ENCODE results near the gene DSG3. TPM values are rescaled to one million over a fixed set of nuclear protein-coding genes. Genes with fewer than 3 reads are reported as not detected.

DSG3 gene
- total and polyA plus RNA-seq, 2 of the 8 experiments (the other 6 are each of a cell fraction or from before 2014, with no cell fraction given): 0.03 to 0.07 TPM

DNA sequence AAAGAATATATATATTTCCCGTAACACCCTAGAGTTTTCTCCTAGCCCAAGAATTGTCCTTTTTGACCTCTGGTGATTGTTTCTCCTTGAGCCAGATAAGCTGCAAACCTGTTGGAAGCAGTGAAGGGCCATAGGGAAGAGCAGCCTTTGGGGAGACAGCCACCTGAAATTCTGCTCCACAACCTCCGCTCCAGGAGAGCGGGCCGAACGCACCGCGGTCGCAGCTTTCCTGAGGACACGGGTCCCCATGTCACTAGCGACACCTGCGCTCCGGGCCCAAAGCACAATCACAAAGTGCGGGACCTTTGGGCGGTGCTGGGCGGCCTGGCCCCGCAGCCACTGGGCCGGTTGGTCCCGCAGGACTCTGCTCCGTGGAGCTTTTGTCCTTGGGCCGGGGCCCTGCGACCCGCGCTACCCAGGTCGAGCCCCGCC is 49.9 kb downstream of the DSG3 start:
- peaks cover 15 to 39% of the 10 kb centered on the region in 2 experiments for H3K79me2 ChIP-seq (ENCODE audit: control insufficient read depth in 1 of 2, insufficient read depth in 2 of 2, low read length in 2 of 2)
- H2AK5ac ChIP-seq (ENCODE audit: low read depth, low read length): no peak overlapping the region
- DNase-seq (ENCODE audit: low read depth in 1 of 2, low spot score in 2 of 2): no peak
- H3K23ac ChIP-seq (ENCODE audit: insufficient read length): no peak overlapping the region
- H2BK15ac ChIP-seq (ENCODE audit: low read length): no peak overlapping the region
- peak overlapping the region; percentile 71; the same call in 1 of the 2 replicates for H2BK5ac ChIP-seq (ENCODE audit: low read depth, low read length)
- peaks cover 6% of the 10 kb centered on the region; the same call in 1 of the 2 replicates for H3K23me2 ChIP-seq (ENCODE audit: low read depth, low read length)
- H3K56ac ChIP-seq (replicated peaks; ENCODE audit: insufficient read length, low read depth, low read length): peak overlapping the region; percentile 30
- no peak overlapping the region for H2BK20ac ChIP-seq (ENCODE audit: low read length)
- peak overlapping the region; percentile 94 for H4K91ac ChIP-seq (replicated peaks; ENCODE audit: insufficient read length, low read length)
- WGBS, 2 experiments (ENCODE audit: extremely low coverage in 1 of 2, insufficient coverage in 1 of 2, insufficient read length in 1 of 2, insufficient replicate concordance in 2 of 2, low coverage in 1 of 2, low lambda C conversion rate in 2 of 2, missing lambda C conversion rate in 1 of 2): 11% methylated on average over 19 of the region's 25 CpGs; no CpG with 5 or more reads in 1 of the 2 experiments
- CTCF ChIA-PET (ENCODE audit: partially characterized antibody): no interaction called here
- peaks cover 4 to 5% of the 10 kb centered on the region in 2 experiments for H4K20me1 ChIP-seq (replicated peaks in 1 of 2; ENCODE audit: control insufficient read depth in 1 of 2, insufficient read depth in 2 of 2, low read length in 2 of 2)
- FAIRE-seq: no peak
- H3K36me3 ChIP-seq (ENCODE audit: control insufficient read depth in 2 of 4, insufficient read depth in 4 of 4, low read length in 3 of 4): no peaks in the 10 kb centered on the region
- peaks cover 2 to 10% (median 5%) of the 10 kb centered on the region in 4 experiments; a peak in 5 of 7 replicates for H3K4me1 ChIP-seq (replicated peaks in 1 of 4; ENCODE audit: control insufficient read depth in 3 of 4, insufficient read depth in 4 of 4, low read length in 3 of 4)
- peak overlapping the region; percentile 97 for H4K8ac ChIP-seq (ENCODE audit: extremely low read depth, insufficient read depth, low read length)
- TF ChIP-seq KDM5A (IDR thresholded peaks at IDR 0.05; ENCODE audit: low read length) (no peak), PHF8 (conservative IDR thresholded peaks at IDR 0.05; ENCODE audit: low read depth, low read length) (peak; percentile 33; the same call in 1 of the 2 replicates), GABPA (IDR thresholded peaks at IDR 0.05; ENCODE audit: borderline replicate concordance, insufficient read depth, low read length) (no peak), SP2 (IDR thresholded peaks at IDR 0.05; ENCODE audit: low read length) (no peak), POLR2A (IDR thresholded peaks at IDR 0.05; ENCODE audit: control extremely low read depth in 1 of 2, low read depth in 2 of 2, low read length in 2 of 2) (peak in 1 of 2 experiments; percentile 69; a peak in 1 of 3 replicates), TAF7 (optimal IDR thresholded peaks at IDR 0.05; ENCODE audit: borderline replicate concordance, low read depth, low read length) (peak; percentile 18), POLR2AphosphoS5 (IDR thresholded peaks at IDR 0.05; ENCODE audit: low read depth, low read length) (0 out of 2 replicates have a peak, but pooled peaks have one; percentile 10), SP1 (IDR thresholded peaks at IDR 0.05; ENCODE audit: low read depth, low read length) (no peak)
- TF ChIP-seq, protein P1, sequence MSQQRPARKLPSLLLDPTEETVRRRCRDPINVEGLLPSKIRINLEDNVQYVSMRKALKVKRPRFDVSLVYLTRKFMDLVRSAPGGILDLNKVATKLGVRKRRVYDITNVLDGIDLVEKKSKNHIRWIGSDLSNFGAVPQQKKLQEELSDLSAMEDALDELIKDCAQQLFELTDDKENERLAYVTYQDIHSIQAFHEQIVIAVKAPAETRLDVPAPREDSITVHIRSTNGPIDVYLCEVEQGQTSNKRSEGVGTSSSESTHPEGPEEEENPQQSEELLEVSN (IDR thresholded peaks at IDR 0.05): peak; percentile 51; the same call in 1 of the 2 replicates
- no peaks in the 10 kb centered on the region for H3K9me3 ChIP-seq (ENCODE audit: insufficient read depth in 2 of 2, low read depth in 1 of 2, low read length in 1 of 2)
- peak overlapping the region; percentile 68 for H3K18ac ChIP-seq (ENCODE audit: extremely low read depth, low read length)
- H3K4ac ChIP-seq (replicated peaks; ENCODE audit: insufficient read length, low read depth, low read length): no peak overlapping the region
- peak overlapping the region; percentile 67; the same call in 1 of the 2 replicates for H3K27ac ChIP-seq (ENCODE audit: low read depth, low read length)
- H4K5ac ChIP-seq (ENCODE audit: insufficient read length, low read depth, low read length): peak overlapping the region; percentile 18
- H2BK120ac ChIP-seq (replicated peaks; ENCODE audit: low read depth, low read length): no peak overlapping the region
- H2AFZ ChIP-seq (ENCODE audit: low read length): peak overlapping the region; percentile 95
- peak overlapping the region; percentile 72 to 100 (median 83) for H3K4me3 ChIP-seq (ENCODE audit: extremely low read depth in 1 of 4, insufficient read depth in 2 of 4, low read depth in 3 of 4, low read length in 4 of 4)
- POLR2A ChIA-PET (ENCODE audit: partially characterized antibody): interaction anchor here (0.7 to 1.4 kb wide), 7 partner anchors 9 to 535 kb away, joined by 3 to 7 read pairs (median 3); partner anchors contain the start of gene DSC2
- peak overlapping the region in 3 of 4 experiments; percentile 0 to 83 (median 79); a peak in 5 of 7 replicates for H3K9ac ChIP-seq (replicated peaks in 1 of 4; ENCODE audit: extremely low read depth in 1 of 4, low read depth in 3 of 4, low read length in 3 of 4)
- H2BK12ac ChIP-seq (ENCODE audit: low read depth, low read length): 0 out of 2 replicates have a peak overlapping the region, but pooled peaks have one; percentile 39
- H3K27me3 ChIP-seq (replicated peaks in 1 of 4; ENCODE audit: control insufficient read depth in 3 of 4, extremely low read depth in 1 of 4, insufficient read depth in 3 of 4, low read length in 3 of 4): no peaks in the 10 kb centered on the region
- peak overlapping the region; percentile 69 to 96 for H3K4me2 ChIP-seq (ENCODE audit: insufficient read depth in 1 of 2, low read depth in 2 of 2, low read length in 2 of 2)
- H3K79me1 ChIP-seq (ENCODE audit: low read depth, low read length): peaks cover 5% of the 10 kb centered on the region
- no peak overlapping the region for H3K14ac ChIP-seq (ENCODE audit: insufficient read length)

Measured in H1 (cell line).